G401.6 (cell line): ENCODE measurements around the gene CABP7.

ENCODE experiments used
- FAIRE-seq: peaks from 2 replicates; lab custom pipeline; 2012; peaks lifted over from hg19 to GRCh38; lab: Jason Lieb, UNC

CABP7 gene

DNA sequence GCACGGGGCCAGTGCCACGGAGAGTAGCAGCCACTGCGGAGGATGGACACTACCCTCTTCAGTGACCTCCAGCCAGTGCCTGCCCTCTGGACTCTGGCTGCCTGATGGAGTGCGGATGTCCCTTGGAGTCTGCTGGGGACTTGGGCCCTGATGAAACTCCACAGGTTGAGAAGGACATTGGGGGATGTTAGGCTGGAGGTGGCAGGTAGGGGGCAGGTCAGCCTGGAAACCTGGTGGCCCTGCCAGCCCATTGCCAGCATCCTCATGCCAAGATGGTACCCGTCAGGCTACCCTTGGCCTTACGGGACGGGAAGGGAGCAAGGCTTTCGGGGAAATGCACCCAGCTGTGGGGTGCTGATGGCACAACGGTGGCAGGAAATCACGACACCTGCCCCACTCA is 4.0 kb downstream of the CABP7 start:
- FAIRE-seq: no peak

DNA sequence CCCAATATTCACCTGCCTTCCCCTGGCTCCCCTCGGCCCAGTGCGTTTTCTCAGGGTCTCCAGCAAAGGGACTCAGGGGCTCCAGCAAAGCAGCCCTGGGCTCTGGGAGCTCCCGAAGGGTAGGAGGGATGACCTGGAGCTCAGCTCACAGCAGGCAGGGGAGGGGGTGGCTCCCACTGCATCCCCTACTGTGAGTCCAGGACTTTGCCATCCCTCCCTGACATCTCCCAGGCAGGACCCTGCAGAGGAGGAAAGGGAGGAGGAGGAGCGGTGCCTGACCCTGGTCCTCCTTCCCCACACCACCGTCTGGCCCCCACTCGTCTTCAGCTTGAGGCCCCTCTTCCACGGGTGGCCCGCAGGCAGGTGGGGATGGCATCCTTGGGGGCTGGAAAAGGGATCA is 5.0 kb downstream of the CABP7 start:
- no peak for FAIRE-seq

DNA sequence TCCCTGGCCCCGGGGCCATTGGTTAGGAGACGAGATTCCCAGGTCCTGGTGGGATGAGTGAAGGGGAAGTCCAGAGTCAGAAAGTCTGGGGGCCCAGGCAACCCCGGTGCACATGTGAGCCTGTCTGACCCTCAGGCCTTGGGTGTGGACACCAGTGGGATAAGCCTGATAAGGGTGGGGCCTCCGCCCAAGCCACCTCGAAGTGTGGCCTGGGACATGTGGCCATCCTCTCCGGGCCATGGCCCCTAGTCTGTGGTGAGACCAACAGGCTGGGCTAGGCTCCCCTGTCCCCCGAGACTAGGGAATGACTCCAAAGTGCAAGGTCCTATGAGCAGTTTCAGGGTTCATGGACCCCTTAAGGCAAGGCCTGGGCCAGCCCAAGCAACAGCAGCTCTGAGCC is 6.3 kb downstream of the CABP7 start:
- no peak for FAIRE-seq

DNA sequence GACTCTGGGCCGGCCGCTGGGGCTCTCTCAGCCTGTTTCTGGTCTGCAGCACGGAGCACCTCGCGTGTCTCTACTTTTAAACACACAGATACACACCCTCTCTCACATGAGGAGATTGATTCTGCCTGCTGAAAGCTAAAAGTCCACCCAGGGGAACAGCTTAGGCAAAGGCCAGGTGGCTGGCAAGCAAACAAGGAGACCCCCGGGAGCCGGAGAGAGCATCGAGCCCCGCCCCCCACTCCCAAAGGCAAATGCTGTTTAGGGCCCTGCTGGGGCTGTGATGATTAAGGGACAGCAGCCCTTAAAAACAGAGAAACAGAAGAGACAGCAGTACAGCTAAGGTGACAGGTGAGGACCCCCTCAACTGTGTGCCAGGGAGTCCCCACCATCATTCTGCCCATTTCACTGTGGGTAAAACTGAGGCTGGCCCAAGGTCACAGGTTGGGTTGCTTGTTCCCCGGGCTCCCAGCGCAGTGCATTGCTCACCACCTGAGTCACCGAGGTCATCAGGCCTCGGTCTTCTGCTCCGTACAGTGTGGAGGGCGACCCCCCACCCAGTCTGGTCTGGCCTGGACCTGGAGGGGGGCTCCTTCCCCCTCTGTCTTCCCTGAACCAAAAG is 6.8 kb downstream of the CABP7 start:
- no peak for FAIRE-seq

DNA sequence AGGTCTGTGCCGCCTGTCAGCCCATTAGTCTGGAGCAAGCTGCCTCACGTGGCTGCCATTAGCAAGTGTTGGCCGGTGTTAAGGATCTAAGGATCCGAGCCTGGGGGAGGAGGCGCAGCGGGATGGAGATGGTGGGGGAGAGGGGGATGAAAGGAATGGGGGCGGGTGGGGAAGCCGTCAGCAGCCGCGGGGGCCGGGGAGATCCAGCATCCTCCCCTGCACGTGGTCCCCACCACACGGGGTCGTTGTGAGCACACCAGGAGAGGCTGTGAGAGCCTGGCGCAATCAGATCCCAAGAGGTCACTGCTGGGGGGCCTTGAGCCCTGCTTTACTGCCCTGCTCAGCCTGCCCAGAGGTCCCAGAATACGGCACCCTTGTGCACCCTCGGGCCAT is 7.3 kb downstream of the CABP7 start:
- FAIRE-seq: no peak

DNA sequence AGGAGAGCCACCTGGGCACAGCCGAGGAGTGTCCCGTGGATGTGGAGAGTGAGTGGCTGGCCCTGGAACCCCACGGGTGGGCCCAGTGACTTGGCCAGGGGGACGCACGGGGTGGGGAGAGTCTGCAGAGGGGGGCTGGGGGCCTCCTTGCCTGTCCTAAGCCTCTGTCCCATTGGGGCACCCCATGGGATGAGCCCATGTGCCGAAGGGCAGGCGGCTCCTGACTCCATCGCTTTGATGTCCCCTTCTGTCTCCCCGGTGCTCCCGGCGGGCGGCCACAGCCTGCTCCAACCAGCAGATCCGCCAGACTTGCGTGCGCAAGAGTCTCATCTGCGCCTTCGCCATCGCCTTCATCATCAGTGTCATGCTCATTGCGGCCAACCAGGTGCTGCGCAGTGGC is 9.4 kb downstream of the CABP7 start:
- FAIRE-seq: no peak

DNA sequence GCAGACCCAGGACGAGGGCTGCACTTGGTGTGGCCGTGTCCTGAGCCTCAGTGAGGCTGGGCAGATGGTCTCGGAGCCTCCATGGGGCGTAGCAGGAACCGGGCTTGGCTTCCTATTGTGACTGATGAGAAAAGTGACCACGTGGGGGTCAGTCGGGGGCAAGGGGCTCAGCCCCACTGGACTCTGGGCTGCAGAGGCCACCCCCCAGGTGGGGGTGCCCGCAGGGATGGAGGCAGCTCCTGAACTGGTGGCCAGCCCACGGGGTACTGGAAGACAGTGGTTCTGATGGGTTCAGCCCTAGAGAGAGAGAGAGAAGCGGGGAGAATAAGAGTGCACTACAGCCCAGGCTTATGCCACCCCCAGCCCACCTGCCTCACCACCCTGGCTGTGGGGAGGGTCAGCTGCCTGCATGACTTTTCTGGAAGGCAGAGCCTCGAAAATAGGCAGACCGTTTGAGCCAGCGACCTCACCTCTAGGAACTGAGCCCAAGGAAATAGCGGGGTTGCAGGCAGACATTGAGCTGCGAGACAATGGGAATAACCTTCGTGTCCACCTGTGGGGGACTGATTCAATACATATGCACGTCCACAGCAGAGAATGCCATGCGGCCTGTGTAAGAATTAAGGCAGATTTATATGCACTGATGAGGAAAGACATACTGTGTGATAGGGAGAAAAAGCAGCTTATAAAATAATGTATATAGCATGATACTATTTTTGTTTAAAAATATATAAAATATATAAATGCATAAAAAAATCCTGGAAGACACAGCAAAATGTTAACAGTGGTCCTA is 11.5 kb downstream of the CABP7 start:
- no peak for FAIRE-seq

DNA sequence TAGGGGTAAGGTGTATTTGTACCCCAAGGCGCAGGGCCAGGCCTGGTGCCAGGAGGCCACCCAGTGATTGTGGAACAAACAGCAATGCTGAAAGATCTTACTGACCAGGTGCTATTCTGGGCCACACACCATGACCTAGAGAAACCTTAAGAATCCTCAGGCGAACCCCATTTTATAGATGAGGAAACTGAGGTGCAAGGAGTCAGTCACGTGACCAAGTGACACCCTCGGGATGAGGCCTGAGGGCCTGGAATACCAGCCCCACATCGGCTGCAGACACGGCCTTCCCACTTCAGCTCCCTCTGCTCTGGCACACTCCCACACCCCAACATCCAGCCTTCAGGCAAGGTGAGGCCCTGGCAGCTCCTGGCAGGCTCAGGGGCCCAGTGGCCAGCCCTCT is 13.1 kb downstream of the CABP7 start:
- FAIRE-seq: no peak

DNA sequence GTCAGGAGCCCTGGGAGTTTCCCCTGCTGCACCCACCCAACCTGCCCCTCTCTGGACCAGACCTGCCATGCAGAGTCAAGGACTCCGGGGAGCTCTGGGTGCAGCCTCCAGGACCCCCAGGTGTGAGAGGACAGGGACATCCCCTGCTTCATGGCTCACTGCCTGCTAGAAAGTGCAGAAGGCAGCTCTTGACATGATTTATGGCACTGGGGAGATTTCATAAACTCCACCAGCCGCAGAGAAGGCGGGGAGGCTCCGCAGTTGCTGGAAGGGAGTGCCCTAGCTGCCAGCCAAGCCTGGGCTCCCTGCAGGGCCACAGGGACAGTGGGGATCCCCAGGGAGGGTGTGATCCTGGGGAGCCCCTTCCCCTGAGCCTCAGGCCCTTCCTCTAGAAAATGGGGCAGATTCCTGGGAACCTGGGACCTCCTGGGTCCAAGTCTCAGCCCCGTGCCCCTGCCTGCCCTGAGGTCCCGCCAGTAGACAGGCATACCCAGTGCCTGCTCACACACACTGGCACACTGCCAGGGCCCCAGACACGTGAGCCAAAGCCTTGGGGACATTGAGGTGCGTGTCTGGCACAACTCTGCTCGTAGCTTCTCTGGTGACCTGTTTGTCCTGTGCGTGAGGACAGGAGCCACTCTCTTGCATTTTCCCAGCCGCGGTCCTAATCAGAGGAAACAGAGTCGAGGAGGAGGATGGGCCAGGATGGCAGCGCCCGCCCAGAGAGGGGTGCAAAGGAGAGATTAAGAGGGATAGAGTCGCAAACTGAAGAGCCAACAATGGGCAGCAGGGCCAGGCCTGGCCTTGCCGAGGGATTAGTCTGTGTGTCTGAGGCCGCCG is 13.8 kb downstream of the CABP7 start:
- FAIRE-seq: no peak

DNA sequence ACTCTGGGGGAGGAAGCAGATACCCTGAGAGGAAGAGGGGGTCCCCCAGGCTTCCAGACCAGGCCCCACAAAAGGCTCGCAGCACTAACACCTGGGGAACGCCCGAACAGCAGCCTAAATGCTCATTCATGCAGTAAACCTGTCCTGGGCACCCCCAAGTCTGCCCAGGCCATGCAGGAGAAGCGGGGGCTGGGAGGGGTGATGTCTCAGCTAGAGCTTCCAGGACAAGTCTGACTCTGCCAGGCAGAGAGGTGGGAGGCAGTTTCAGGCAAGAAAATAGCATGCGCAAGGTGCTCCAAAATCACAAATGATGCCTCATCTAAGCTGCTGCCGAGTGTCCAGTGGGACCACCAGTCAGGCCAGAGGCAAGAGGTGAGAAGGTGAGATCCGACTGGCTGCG is 14.6 kb downstream of the CABP7 start:
- no peak for FAIRE-seq

DNA sequence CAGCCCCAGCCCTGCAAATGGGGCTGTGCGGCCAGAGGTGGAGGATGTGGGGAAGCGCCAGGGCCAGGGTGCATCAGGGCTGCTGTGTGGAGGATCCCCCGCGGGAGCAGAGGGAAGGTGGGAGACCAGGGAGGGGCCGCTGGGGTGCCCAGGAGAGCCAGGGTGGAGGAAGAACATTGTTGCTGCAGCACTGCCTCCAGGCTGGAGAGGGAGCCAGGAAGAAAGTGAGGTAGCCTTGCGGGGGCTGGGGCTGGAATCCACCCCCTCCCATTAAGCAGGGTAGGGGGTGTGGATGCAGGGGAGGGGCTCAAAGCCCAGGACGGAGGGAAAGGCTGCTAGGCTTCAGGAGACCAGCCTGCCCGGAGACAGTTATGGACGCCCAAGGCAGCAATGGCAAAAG is 15.0 kb downstream of the CABP7 start:
- no peak for FAIRE-seq

DNA sequence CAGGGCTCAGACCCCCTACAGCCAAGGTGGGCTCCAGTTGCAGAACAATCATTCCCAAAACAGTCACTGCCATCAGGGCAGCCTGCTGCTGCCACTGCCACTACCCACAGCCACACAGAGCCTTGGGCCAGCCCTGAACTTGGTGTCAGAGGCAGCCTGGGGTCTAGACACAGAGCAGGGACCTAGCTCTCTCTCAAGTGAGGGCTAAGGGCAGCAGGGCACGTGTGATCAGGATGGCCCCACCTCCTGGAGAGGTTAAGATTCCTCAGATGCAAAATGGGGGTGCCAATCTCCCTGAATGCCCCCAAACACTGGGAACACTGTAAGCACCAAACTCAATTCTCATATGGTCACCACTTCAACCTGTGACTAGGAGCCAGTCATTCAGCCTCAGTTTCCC is 15.6 kb downstream of the CABP7 start:
- no peak for FAIRE-seq

DNA sequence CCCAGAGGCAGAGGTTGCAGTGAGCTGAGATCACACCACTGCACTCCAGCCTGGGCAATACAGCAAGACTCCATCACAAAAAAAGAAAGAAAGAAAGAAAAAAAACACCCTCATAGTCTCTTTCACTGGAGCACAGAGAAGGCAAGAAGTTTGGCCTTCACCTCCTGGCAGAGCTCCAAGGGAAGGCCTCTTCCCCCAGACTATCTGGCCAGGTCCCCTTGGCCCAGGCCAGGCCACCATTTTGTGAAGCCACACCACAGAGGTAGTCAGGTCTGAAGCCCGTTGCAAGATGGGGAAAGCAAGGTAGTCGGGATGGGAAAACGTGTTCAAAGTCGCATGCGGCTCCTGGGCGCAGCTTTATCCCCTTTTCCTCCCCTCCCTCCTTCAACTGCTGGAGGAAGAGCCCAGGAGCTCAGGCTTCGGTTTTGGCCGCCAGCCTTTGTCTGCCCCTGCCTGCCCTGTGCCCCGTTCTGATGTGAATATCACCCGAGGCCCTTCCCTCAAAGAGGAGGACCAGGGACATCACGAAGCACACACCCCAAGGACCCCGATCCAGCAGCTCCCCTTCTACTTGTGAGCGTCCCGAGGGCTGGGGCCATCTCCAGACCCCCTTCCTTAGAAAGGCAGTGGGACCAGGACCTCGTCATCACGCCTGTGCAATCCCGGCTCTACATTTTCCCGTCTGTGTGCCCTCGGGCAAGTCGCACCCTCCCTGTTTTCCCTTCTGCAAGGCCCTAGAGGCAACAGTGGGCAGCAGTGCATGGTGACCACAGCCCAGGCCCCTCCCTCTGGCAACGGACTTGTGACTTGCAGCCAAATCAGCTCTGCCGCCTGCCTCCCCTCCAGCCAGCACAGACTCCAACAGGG is 17.7 kb downstream of the CABP7 start:
- no peak for FAIRE-seq

DNA sequence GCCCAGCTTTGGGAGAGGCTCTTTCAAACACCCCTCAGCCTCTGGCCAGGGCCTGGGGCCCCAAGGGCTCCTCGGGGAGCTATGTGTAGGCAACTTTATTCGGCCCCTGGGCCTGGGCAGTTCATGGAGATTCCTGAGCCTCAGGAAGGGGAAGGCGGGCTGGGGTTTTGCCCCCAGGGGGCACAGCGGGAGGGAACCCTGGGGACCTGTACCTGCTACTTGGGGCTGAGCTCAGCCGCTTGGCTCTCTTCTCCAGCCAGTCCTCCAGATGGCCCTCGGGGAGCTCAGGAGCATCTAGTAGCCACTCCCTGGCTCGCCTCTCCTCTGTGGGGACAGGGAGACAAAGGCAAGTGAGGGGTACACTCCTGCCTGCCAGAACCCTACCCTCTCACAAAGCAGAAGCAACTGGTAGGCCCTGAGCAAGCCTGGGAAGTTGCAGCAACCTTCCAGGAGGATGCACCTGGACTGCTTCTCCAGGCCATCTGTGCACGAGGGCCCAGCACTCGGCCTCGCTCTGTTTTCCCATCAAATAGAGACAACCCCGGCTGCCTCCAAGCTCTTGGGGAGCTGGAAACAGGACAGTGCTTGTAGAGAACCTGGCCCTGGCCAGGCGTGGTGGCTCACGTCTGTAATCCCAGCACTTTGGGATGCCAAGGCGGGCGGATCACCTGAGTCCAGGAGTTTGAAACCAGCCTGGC is 18.5 kb downstream of the CABP7 start:
- FAIRE-seq: no peak

DNA sequence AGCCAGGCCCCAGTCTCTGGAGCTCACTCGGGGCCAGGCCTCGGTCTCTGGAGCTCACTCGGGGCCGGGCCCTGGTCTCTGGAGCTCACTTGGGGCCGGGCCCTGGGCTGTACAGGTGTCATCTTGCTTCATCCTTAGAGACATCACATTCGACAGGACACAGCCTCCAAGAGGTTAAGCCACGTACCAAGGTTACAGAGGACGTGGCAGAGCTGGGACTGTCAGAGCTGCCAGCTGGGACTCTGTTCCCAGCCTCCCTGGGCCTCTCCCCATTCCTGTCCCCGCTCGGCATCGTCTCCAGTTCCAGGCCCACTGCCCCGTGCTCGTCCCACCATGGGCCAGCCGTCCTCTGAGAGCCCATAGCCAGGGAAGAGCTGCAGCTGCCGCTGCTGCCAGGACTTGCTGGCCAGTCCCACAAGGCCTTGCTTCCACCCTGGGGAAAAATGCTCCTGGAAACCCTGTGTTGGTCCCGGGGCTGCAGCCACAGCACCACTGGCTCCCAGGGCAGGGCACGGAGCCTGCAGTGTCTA is 19.6 kb downstream of the CABP7 start:
- no peak for FAIRE-seq

DNA sequence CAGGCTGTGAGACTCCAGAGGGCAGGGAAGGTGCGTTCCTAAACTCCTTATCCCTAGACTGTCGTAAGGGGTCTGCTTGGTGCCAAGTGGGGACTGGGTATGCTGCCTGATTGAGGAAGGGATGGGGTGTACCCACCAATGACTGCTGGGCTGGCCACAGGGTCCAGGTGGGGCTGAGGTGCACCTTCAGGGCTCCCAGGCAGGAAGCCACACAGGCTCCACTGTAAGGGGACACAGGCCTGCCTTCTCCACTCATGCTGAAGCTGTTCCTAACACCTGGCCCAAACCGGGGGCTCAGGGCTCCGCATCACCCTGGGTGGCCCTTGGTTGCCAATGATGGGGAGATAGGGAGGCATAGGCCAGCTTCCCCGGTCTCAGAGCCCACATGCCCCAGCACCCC is 20.4 kb downstream of the CABP7 start:
- no peak for FAIRE-seq

DNA sequence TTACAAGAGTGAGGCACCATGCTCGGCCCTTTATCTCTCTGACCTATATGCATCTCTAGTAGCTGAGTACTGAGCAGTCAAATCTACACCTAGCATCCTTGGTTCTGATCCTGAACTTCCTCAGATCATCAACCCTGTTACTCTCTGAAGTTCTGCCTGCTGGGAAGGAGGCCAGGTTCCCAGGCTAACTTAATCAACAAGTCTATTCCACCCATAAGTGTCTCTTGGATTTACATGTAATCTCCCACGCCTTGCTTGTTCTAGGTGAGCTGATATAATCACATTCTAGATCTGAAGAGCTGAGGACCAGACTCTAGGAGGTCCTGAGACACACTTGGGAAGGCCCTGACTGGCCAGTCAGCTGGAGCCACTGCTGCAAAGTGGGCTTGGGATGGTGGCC is 22.1 kb downstream of the CABP7 start:
- no peak for FAIRE-seq

DNA sequence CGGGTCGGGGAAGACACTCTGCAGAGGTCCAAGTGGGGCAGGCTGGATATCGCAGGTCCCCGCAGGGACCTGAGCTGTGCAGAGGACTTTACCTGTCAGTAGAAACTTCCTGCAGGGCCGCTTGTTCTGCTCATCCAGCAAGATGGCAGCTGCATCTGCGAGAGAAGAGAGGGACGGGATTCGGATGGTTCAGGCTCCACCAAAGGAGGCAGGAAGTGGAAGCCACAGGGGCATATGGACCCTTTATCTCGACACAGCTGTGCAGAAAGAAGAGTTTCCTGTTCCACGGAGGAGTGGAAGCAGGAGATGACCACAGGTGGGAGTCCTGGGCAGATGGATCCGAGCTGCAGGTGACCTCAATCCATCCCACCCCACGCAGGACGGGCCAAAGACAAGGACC is 22.5 kb downstream of the CABP7 start:
- FAIRE-seq: no peak

DNA sequence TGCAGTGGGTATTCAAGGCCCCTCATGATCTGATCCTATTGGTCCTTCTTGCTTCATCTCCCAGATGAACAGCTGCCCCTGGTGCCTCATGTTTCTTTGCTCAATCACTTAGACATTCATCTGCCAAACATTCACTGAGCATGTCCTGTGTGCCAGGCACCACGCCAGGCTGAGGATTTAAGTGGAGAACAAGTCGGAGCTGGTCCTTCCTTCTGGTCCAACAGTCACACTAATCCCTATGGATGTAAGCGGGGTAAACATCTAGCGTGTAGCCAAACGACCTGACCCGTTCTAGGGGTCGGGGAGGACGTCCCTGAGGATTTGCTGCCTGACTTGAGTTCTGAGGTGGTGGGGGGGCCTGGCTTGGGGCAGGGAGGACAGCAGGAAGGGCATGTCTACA is 25.1 kb downstream of the CABP7 start:
- FAIRE-seq: no peak

DNA sequence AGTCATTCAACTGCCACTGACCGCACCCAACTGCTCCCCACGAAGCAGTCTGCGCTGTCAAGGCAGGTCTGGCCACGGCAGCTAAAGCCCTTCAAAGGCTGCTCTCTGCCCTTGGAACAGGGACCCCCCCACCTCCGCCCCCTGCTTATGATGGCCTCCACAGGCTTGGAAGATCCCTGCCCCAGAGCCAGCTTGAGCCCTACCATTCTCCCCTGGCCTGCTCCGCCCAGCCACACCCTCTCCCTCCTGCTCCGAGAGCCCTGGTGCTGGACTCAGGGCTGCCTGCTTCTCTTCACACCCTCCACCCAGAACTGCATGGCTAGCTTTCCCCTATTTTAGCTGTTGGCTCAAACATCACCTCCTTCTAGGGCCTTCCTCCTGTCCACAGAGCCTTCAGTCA is 28.0 kb downstream of the CABP7 start:
- FAIRE-seq: no peak

DNA sequence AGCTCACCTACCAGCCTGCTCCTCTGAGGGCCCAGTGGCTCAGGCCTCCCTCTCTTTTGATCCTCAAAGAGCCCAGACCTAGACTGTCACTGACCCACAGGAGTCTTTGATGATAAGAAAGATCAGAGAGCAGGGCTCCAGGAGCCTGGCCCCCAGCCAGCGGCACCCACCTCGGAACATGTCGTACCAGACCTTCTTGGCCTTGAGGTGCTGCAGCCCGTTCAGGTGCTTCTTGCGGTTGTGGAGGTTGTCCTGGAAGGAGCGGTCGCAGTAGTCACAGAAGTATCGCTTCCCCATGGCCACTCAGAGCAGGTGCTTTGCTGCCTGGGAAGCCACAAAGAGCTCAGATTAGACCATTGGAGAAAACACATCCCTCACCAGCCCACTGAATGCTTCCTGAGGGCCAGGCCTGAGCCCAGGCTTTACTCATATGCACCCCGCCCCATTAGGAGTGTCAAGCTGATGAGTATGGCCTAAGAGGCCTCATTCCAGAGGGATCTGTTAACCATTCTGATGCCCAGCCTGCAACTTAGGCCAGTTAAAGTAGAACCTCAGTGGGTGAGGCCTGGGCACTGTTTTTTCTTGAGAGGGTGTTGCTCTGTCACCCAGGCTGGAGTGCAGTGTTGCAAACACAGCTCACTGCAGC is 28.6 kb downstream of the CABP7 start:
- no peak for FAIRE-seq
